ENCODE data around the gene CTNND2.

DNA sequence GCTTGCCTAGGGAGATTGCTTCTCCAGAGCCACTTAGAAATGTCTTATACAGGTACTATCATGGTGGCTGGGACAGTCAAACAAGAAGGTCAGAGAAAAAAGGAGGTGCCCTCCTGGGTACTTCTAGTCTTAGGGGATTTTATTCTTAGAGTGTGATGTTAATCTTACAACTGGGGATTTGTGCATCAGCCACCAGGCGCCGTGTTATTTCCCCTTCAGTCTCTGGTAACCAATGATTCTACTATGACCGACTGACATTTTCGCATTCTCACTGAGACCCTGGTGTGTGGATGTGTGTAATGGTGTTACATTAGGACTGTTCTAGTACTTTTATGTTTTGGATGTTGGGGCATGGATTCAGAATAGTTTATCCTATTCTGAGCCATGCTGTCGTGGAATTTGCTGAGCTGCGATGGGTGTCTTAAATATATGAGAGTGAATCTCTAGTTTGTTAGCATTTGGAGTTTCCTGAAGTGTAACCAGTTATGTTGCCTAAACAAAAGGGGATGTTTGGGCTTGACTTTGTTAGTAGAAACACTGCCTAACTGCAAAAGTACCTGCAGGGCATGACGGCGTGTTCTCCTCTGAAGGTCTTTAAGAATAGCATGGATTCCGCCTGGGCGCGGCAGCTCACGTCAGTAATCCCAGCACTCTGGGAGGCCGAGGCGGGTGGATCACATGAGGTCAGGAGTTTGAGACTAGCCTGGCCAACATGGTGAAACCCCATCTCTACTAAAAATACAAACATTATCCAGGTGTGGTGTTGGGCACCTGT, 968.0 kb downstream of the CTNND2 start:
- no peak for TF ChIP-seq CTCF (IDR thresholded peaks at IDR 0.05)
- TF ChIP-seq POLR2A (IDR thresholded peaks at IDR 0.05) = no peak

Measured in thyroid gland (tissue), 4 donors.